Kidney capillary endothelial cell (primary cell): ENCODE data around the gene STN1.

Source experiments
- DNase-seq: peaks from one replicate; pipeline ENCODE4 v3.0.0-alpha.2; 2018; ENCODE audit warnings: low spot score

The STN1 gene

DNA sequence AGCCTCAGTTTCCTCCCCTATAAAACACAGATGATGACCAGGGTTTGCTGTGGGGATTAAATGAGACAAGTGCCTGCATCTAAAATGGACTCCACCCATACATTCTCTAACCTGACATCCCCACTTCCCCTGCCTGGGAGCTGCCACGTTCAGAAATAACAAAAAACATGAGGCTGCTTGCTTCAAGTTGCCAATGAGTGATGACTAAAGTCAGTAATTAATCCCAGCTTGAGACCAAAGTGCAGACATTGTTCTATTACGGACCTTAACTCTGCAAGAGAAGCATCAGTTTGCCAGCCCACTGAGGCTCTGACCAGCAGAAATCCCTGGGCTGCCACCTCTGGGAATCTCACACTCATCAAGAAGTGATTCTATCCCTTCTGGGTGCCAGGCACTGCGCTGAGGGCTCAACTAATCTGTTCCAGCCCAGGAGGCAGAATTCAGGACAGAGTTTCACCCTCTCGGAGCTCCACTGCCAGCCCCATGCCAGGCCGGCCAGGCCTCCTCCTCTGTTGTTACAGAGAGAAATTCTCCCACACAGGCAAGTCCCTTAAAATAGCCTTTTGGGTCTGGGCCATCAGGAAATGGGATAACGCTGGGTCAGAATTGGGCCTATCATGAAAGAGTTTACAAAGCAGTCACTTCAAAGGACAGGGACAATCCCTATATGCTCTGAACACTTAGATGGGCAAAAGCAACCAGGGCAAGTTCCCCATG, 74.0 kb downstream of the STN1 start:
- DNase-seq = no peak

DNA sequence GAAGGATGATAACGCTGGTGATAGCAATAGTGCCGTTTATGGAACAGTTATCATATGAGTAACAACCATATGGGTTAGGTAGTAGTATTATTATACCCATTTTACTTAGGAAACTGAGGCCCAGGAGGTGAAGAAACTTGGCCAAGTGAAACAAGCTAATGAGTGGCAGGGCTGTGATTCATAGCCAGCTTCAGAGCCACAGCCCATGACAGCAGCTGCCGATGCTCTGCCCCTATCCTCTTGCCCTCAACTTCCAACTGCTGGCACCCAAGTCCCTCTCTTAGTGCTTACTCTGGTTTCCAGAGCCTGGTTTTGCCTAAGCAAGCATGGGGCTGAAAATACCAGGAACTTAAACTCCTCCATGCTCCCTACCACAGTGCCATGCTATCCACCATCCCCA, 74.9 kb downstream of the STN1 start:
- no peak for DNase-seq

DNA sequence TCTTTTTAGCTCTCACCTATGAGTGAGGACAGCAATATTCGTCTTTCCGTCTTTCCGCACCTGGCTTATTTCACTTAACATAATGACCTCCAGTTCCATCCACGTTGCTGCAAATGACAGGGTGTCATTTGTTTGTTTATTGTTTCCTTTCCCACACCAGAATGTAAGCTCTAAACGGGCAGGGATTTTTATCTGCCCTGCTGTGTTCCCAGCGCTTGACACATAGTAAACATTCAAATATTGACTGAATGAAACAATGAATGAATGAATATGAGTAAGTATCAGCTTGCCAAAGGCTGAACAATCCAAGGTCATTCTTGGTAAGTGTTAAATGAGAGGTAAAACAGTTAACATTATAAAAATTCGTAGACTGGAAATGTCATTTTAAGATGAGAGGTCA, 75.4 kb downstream of the STN1 start:
- DNase-seq = no peak

DNA sequence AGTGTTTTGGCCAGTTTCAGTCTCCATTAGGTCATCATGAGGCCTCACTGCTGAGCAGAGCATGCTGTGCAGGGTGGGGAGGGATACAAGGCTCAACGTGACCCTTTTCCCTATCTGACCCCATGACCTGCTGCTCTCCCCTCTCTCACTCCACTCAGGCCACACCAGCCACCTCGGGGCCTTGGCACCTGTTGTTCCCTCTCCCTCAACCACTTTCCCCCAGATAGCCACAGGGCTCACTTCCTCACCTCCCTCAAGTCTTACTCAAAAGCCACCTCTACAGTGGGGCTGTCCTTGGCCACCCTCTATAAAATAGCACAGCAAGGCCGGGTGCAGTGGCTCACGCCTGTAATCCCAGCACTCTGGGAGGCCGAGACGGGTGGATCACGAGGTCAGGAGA, 76.5 kb downstream of the STN1 start:
- no peak for DNase-seq

DNA sequence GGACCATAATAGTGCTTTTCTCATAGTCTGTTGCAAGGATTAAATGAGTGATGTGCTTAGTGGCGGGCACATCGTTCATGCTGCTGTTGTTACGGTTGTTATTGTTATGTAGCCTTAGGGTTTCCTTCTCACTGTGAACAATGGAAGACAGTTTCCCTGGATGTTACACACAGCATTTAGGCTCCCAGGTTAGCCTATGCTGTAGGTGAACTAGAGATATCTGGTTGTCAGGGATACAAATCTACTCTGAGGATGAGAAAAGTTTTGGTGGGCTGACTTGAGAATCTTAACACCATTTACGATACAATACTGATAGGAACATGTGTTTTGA, 77.3 kb downstream of the STN1 start:
- DNase-seq = no peak

DNA sequence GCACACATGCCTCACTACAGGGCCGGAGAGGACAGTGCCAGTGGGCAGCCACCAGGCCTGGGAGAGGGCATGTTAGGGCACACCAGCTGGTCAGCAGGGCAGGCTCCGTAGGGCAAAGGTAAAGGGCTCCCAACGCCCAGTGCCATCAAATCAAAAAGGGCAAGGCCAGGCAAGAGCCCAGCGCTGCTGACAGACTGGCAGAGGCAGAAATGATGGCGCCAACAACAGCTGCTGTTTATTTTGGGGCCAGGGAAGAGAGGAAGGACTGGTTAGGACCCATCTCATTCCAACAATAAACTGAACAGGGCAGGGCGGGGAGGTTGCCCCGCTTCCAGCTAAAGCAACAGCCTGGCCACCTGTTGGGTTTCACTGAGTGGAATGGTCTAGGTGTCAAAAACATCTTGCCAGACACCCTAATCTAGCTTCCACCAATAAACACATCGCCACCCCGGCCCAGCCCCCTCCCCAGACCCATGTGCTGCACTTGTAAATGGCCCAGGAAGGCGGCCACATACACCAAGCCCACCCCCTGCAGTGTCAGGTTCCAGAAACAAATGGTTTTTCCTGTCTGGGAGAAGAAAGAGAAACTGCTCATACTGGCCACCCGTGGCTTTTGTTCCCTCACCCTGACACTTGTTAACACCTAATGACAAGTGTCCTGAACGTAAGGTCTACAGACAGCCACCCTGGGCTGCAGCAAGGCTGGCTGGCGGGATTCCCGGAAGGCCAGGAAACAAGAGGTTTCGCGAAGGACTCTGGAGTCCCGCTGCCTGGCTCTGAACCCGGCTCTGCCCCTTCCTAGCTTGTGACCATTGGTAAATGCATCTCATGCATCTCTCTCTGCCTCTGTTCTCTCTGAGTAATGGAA, 77.9 kb downstream of the STN1 start:
- DNase-seq = no peak

DNA sequence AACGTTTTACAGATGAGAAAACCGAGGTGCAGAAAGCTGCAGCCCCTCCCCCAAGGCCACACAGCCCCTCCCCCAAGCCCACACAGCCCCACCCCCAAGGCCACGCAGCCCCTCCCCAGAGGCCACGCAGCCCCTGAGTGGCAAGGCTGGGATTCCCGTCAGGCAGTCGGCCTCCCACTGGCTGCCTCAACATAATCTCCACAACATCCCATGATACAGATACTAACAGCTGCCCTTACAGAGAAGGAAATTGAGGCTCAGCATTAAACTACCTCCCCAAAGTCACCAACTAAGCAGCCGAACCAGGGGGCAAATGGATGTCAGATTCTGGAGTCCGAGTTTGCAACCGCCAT, 78.5 kb downstream of the STN1 start:
- no peak for DNase-seq

DNA sequence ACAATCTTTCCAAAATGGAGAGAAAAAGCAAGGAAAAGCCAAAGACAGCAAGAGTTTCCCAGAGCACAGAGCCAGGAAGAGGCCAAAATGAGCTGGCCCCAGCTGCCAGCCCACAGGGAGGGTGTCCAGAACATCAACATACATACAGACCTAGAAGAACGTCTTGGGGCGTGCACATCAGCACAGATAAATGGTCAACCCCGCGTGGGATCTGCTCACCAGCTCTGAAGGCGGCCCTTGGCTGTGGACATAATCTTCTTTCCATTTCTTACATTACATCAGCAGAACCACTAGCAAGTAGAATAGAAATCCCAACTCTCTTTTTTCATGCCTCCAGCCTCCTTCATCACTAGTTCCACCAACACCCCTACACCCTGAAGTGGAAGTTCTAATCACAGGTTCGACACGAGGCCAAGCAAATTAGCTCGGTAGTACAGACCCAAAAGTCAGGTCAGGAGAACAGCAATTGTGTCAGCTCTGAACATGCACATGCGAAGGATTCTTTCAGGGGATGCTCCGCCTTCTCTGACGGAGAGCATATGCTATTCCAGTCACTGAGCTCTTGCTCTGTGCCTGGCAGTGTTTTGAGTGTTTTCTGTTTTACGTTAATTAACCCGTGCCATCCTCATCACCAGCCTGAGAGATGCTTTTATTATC, 79.0 kb downstream of the STN1 start:
- DNase-seq = no peak

DNA sequence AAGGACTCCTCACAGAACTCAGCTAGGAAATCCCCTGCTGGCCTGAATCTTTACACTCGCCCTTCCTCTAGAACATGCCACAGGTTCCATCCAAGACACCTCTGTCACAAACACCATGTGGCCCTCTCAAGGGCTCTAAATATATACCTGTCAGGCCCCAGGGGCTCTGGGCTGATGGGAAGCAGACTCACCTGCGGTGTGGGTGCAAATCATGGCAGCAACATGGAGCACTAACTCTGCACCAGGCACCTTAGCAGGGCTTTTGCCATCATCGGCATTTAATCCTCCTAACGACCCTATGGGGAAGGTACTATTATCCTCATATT, 80.0 kb downstream of the STN1 start:
- DNase-seq = no peak

DNA sequence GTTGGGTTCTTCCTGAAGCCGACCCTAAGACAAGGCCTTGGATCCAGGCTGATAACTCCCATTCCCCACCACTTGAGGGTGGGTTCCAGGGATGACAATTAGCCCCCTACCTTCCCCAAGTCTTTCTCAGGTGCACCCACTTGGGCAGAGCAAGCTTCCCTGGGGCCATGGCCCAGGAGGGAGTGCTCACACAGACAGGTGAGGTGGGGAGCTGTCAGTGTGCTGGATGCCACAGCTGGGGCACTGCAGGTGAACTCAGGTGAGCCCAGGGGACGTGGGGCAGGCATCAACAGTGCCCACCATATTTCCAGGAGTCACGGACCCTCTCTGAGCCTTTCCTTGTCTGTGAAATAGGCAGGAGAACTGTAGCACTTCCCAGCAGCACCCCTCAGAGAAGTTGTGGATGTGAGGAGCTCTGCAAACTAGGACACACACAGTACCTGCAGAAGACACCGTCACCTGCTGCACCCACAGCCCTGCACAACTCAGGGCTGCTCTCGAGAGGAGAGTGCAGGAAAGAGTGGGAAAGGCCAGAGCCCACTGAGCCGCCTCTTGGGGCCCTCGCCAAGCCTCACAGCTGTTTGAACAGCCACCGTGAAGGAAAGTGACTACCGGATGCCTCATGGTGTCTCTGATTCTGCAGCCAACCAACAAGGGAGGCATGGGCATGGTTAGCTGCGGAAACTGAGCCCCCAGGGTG, 80.5 kb downstream of the STN1 start:
- DNase-seq = no peak

DNA sequence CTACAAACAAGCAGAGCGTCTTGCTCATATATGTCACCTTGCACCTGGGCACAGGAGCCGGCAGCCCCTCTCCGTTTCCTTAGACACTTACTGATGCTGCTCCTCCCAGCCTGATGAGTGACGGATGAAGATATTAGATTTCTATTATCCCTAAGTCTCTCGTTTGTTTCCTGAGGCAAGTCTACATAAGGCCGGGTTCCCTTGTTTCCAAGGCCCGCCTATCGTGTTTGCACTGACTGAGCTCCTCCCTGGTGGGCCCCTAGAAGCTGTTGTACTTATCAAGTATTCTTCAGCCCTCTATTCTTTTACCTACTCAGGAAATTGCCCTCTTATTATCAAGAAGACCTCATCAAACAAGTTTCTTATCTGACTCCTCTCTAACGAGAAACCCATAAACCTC, 81.1 kb downstream of the STN1 start:
- no peak for DNase-seq

DNA sequence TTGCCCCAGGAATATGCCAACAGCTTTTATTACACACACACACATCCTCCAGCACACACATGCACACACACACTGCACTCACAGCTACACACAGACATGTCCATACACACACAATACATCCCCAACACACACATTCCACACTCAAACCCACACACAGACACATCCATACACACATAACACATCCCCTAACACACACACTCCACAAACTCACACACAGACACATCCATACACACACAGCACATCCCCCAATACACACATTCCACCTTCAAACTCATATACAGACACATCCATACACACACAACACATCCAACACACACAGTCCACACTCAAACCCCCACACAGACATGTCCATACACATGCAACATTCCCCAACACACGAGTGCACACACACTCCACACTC, 81.7 kb downstream of the STN1 start:
- DNase-seq = no peak

DNA sequence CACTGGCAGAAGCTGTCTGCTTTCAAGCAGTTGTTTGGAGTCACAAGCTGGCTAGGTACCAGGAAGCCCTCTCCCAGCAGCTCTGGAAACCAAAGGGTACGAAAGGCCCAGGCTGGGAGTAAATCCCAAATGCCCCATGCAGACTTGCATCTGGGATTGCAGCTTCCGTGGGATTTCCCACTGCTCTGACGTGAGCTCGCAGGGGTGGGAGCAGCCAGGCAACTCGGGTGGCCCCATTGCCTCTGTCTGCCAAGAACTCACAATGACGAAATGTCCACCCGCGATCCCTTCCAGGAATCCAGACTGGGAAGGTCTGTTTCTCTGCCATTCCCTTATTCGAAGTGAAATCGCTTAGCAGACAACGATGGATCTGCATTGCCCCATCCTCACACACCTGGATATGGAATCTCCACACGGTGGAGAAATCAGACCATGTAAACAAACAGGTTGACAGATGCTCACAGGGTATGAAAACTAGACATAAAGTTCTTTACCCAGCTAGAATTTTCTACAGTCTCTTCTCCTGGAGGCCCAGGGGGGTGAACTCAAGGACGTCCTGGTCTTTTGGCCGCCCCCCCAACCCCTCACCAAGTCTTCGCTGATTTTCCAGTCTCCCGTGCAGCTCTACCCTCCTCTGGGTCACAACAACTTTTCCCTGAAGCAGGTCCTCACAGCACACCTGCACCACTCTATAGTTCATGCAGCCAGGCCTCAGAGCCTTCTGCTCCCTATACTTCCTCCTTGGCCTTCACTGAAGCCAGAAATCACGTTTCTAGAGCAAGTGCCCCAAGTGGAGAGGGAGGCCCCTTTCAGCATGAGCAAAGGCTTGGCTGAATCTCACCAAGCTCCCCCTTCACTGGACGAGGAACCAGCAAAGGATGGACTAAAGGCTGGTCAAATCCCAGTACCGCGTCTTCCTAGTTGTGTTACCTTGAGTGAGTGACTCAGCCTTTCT, 82.6 kb downstream of the STN1 start:
- no peak for DNase-seq

DNA sequence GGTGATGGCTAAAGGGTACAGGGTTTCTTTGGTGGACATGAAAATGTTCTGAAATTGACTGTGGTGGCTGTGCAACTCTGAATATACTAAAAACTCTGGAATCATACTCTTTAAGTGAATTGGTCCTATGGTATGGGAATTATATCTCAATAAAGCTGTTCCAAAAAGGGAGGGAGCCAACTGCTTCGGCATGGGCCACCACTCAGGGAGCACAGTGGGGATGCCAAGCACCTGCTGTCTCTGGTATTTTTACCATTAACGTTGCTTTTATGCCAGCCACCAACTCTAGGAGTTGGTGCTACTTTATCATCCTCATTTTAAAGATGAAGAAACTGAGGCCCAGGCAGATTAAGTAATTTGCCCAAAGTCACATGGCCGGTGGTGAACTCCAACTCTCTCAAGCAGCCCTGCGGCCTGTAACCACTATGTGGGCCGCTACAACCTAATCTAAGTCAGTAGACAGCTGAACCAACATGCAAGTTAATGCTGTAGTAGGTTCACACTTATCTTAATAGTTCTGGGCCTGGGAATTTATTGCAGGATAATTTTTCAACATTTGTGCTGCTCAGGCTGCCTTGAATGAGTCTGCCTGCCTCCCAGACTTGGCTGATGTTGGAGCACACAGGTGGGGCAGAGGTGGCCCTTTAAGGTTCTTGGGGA, 83.4 kb downstream of the STN1 start:
- DNase-seq = no peak

DNA sequence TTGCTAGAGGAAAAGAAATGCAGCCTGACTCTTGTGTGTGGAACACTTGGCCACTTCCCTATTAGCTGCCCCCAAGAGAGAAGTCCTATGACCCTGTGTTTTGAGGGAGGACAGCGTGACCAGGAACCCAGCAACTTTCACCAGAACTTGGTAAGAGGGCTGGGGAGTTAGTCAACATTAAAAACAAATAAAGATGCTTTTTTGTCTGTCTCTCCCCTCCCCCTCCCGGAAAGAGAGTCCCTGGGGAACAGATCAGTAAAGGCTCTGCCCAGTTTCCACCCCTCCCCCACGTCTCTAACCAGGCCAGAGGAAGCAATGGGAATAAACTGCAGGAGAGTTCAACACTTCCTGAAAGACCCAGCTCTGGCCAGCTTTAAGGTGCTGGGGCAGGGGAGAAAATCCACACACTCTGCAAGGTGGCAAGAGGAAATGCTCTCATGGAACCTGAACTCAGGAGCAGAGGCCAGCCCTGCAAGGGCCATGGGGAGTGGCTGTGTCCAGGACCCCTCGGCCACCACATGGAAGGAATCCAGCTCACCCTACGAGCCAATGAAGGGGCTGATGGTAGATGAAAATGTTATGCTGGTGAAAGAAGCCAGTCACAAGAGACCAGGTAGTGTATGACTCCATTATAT, 84.1 kb downstream of the STN1 start:
- no peak for DNase-seq

DNA sequence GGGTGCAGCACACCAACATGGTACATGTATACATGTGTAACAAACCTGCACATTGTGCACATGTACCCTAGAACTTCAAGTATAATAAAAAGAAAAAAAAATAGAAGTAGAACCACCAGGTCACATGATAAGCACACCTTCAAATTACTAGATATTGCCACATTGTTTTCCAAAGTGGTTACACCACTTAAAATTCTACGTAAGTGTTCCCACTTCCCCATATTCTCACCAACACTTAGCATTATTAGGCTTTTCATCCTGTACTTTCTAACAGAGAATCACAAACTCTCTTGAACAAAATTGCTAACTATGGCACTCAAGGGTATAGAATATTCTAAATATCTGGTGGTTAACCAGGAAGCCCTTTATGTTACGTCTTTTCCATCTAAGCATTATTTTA, 85.2 kb downstream of the STN1 start:
- no peak for DNase-seq
